RCC 7860 (cell line): ENCODE results near the gene DCTN2.

Experiments
- DNase-seq: peaks from one replicate; pipeline ENCODE4 v3.0.0-alpha.2; 2015; ENCODE audit warnings: low spot score
- FAIRE-seq: peaks from 2 replicates; lab custom pipeline; 2012; peaks lifted over from hg19 to GRCh38; lab: Jason Lieb, UNC

The DCTN2 gene

GRCh38 chr12:57550641-57551549 lies 3.9 kb upstream of the DCTN2 start:
- no peak for DNase-seq
- FAIRE-seq = no peak

GRCh38 chr12:57549909-57550640 lies 3.1 kb upstream of the DCTN2 start, which contains the start of gene KIF5A:
Gene KIF5A (plus strand): TSS chr12:57550044. CDS start chr12:57550272, 228 bp downstream.
- FAIRE-seq = no peak

DNA sequence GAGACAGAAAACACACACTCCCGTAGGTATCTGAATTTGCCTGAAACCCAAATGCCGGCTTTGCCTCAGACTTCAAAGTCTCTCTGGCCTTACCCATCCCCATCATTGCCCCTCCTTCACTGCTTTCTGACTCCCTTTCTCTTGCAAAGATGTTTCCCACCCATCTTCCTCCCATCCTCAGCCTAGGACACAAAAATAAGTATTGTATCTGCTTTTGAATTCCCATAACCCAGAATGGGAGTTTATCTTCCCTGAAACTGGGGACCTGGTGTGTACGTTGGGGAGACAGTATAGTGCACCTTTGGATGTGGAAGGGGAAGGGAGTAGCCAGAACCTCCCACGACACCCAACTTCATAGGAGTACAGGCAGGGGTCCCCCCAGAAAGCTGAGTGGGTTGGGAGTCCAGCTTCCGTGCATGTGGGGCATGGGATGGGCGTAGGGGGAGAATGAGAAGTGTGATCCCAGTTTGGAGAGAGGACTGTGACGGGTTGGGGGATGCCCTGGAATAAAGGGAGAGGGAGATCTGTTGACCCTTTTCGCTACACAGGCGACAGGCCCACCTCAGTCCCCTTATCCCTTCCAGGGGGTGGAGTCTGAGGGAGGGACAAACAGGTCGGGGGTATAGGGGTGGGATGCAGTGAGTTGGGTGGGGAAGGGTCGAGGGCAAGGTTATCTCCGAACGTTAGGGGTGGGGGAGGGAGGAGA lies 2.4 kb upstream of the DCTN2 start:
- FAIRE-seq (no peak), DNase-seq (no peak)

More at GRCh38 chr12:57549909-57550640, 3.1 kb upstream of the DCTN2 start, which contains the start of gene KIF5A:
- no peak for DNase-seq

GRCh38 chr12:57548488-57548887 lies 1.5 kb upstream of the DCTN2 start:
- DNase-seq (no peak), FAIRE-seq (no peak)

- FAIRE-seq (no peak), DNase-seq (no peak)
Measured at GRCh38 chr12:57548013-57548315, 972 bp upstream of the DCTN2 start.

- DNase-seq (no peak), FAIRE-seq (peak; percentile 70)
Measured at GRCh38 chr12:57547288-57548012, 458 bp upstream of the DCTN2 start.

GRCh38 chr12:57545809-57546437 lies 1.1 kb downstream of the DCTN2 start:
- FAIRE-seq (no peak), DNase-seq (peak; percentile 18)

DNA sequence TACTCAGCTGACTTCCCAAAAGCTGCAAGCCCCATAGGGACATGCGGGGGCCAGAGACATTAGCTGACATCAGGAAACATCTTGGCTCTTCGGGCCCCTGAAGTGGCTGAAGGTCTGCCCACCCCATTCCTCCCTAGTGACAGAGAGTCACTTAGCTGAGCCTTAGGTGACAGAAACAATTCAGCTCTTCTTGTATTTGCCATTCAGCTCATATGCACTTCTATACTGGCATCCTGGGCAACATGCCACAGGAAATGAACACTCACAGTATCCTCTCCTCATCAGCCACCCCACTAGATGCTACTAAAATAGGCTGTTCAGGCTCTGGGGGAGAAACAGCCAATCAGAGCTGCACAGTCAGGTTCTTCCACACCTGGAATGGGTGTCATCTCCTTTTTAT lies 3.4 kb downstream of the DCTN2 start:
- FAIRE-seq (no peak), DNase-seq (no peak)

DNA sequence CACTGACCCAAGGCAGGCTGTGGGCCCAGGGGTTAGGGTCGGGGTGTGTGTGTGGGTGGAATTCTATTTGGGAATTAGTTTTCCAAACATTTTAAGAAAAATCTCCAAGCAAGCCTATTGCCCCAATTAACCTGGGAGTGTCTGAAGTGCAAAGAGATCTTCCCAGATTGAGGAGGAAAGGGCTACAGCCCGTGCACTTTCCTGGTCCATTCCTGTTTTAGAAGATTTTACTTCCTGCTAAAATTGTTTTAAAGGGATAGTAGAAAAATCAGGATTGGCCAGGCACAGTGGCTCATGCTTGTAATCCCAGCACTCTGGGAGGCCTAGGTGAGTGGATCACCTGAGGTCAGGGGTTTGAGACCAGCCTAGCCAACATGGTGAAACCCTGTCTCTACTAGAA lies 5.3 kb downstream of the DCTN2 start:
- no peak for DNase-seq
- FAIRE-seq = no peak

- FAIRE-seq (no peak), DNase-seq (no peak)
Measured at GRCh38 chr12:57541001-57541400, 6.0 kb downstream of the DCTN2 start.

- DNase-seq (no peak), FAIRE-seq (no peak)
Measured at GRCh38 chr12:57539134-57539768, 7.7 kb downstream of the DCTN2 start.

- no peak for FAIRE-seq
- DNase-seq = no peak
Measured at GRCh38 chr12:57536597-57536942, 10.4 kb downstream of the DCTN2 start.

DNA sequence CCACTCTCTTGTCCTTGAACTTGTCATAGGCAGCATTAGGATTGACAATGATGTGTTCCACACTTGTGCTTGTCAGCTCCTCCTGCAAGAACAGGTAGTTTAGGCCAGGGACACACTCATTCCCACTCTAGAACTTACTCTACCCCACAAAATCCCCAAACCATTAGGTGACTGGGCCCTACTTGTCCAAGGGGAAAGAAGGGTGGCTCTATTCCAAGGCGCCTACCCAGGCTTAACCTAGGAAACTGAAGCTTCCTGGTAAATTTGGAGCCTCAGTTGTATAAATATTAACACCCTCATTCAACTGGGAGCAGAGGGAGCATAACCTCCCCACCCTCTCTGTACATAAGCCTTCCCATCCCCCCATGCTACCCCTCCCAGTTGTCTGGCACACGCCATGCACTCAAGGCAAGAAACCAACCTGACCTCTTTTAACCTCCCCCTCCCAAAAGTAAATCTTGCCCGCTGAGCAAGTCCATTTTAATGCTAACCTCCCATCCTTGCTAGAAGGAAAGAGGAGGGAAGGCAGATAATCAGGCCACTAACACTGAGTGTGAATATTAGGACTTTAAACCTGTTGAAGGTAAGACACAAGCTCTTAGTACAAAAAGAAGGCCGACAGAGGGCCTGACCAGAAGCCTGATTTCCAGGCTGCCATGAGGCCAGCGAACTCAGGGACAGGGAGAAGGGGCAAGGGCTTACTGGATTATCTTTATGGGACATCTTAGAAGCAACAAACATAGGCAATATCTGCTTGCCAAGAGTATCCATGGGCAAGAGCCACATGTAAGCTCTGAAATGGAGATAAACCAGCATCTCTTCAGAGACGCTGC lies 11.0 kb downstream of the DCTN2 start:
- DNase-seq = no peak
- FAIRE-seq = no peak

DNA sequence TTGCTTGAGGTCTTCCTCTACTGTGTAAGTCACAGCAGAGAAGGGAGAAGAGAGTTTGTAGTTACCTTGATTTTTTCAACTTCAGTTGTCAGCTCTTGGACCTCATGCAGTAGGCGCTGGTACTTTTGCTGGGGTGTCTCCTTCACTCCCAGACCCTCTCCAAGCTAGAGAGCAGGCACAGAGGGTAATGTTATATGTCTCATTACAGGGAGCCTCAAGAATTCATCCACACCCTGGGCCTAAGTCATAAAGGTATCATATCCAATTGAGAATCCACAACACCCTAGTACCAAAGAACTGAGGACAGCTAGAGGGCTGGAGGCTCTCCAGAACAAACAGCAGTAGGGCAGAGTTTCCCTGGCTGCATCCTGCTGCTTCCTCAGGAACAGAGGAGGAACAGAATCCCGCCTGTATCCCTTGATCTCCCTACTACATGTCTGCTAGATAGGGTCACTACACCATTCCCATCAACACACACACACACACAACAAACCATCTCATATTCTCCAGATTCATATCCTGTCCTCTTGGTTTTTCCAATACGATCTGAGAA lies 11.9 kb downstream of the DCTN2 start:
- FAIRE-seq (no peak), DNase-seq (no peak)

DNA sequence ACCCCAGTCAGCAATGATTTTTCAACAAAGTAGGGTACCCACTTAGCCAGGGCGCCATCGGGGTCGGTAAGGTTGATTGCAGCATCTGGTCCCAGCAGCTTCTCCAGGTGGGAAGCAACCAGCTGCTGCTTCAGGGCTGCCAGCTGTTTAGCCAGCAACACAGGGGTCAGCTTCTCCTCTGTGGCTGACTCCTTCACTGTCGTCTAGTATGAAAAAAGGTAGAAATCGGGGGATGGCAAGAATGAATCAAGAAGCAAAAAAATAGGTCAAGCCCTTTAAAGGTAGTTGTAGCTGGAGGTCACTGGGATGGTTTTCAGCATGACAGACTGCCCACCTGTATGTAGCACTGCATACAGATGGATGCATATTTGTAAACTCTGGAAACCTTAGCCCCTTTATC lies 12.7 kb downstream of the DCTN2 start:
- FAIRE-seq = no peak
- no peak for DNase-seq

- no peak for FAIRE-seq
- no peak for DNase-seq
Measured at GRCh38 chr12:57533108-57533507, 13.9 kb downstream of the DCTN2 start.

DNA sequence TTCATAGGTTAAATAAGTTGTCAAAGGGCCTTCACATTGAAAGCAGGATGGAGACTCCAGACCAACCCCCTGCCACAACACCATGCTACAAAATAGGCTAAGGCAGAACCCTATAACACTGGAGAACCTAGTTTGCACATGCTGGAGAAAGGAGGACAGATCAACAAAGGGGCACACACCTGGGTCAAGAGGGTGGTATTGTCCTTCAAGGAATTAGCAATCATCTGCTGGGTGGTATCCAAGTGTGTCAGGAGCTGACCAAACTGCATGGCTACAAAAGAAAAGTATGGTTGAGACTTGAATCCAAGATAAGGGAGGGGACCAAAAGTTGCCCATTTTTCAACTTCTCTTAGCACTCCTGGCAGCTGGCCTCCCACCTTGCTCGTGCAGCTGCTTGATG lies 15.2 kb downstream of the DCTN2 start:
- no peak for FAIRE-seq

DNA sequence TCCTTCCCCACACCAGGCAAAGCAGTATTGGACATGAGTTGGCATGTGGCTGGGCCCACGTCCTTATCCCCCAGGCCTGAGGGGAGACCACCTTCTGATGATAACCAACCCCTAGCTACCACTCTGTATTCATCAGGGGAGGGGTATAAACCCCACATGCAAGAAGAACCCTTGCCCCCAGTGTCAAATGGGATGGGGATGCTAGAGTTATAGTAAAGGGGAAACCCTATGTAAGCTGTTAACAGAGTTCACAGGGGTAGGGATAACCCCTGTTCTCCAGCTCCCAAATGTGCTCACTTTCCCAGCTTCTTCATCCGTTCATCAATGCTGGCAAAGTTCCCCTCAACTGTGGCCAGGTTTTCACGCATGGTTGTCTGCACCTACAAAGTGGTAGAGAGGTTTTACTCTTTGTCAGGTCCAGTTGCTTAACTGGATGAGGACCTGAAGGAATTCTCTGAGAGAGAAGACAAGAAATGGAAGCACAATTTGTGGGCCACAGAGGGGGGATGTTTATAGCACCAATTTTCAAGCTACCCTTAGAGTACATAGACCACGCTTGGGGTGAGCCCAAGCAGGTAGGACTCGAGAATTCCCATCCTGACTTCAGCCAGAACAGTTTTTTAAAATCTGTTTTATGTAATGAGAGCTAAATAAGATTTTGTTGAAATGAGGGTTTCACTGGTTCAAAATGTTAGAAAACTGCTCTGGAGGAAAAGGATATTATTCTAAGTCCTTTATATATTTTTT lies 16.4 kb downstream of the DCTN2 start:
- FAIRE-seq (no peak), DNase-seq (no peak)

More for the DNA sequence above, 15.2 kb downstream of the DCTN2 start:
- no peak for DNase-seq
